H1 (cell line): ENCODE data around the gene ZSCAN21.

Source experiments
- ATF3 ChIP-seq: IDR thresholded peaks from 2 replicates; pipeline ENCODE4 v1.6.1; 2011; ENCODE audit warnings: low read depth, mild to moderate bottlenecking, low read length; ENCODE audit not compliant: insufficient read depth
- CTCF ChIP-seq, 3 experiments: IDR thresholded peaks; 1 replicate in 2 of 3; 2 replicates in 1 of 3; pipeline versions ENCODE4 v1.5.1 to v1.6.1; 2011; ENCODE audit warnings: low read length in 3 of 3, mild to moderate bottlenecking in 3 of 3, inconsistent platforms in 2 of 3, low read depth in 1 of 3, moderate library complexity in 1 of 3; ENCODE audit not compliant: insufficient read depth in 1 of 3; ENCODE audit errors: control extremely low read depth in 1 of 3
- EP300 ChIP-seq, 2 experiments: IDR thresholded peaks; 1 replicate in 1 of 2; 2 replicates in 1 of 2; pipeline ENCODE4 v1.6.1; 2011 to 2012; ENCODE audit warnings: low read depth in 2 of 2, low read length in 2 of 2, mild to moderate bottlenecking in 2 of 2, borderline replicate concordance in 1 of 2, inconsistent platforms in 1 of 2, moderate library complexity in 1 of 2
- EZH2 ChIP-seq: fragments of 200-600 bp; sonication (generic); IDR thresholded peaks from 2 replicates; pipeline ENCODE4 v1.7.1; 2012; ENCODE audit warnings: low read depth, mild to moderate bottlenecking, moderate library complexity, low read length, inconsistent platforms; ENCODE audit not compliant: severe bottlenecking
- POLR2AphosphoS5 ChIP-seq: IDR thresholded peaks from 2 replicates; pipeline ENCODE4 v1.6.1; 2011; ENCODE audit warnings: low read depth, low read length
- TCF12 ChIP-seq: IDR thresholded peaks from 2 replicates; pipeline ENCODE4 v1.6.1; 2011; ENCODE audit warnings: low read depth, mild to moderate bottlenecking, low read length

DNA sequence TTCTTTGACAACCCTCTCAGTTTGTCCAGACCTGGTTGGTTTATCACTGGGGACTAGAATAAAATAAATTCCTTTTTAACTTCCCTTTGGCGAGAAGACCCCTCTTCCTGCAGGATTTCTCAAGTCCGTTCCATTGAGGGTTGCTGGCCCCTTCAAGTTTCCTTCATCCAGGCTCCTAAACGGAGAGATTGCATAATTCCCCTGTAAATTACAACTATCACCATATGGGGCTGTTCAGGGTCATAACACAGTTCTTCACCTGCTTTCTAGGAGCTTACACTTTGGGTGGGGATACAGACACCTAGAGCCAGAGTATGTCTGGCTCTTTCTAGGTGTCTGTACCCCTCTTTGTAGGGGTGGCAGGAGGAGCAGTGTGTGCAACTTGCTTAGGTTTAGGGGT is 35.9 kb downstream of the ZSCAN21 start:
- TF ChIP-seq TCF12, result no peak
- TF ChIP-seq CTCF (IDR thresholded peaks at IDR 0.05; ENCODE audit: control extremely low read depth in 1 of 3, insufficient read depth in 1 of 3, low read depth in 1 of 3, low read length in 3 of 3), result no peak
- TF ChIP-seq EP300 (IDR thresholded peaks at IDR 0.05; ENCODE audit: borderline replicate concordance in 1 of 2, low read depth in 2 of 2, low read length in 2 of 2), result no peak
- no peak for TF ChIP-seq EZH2
- no peak for TF ChIP-seq ATF3
- TF ChIP-seq POLR2AphosphoS5, result no peak
